Measurements from ENCODE around the gene ARHGAP15.

- TF ChIP-seq POLR2A (IDR thresholded peaks at IDR 0.05): no peak
- TF ChIP-seq, protein P1, sequence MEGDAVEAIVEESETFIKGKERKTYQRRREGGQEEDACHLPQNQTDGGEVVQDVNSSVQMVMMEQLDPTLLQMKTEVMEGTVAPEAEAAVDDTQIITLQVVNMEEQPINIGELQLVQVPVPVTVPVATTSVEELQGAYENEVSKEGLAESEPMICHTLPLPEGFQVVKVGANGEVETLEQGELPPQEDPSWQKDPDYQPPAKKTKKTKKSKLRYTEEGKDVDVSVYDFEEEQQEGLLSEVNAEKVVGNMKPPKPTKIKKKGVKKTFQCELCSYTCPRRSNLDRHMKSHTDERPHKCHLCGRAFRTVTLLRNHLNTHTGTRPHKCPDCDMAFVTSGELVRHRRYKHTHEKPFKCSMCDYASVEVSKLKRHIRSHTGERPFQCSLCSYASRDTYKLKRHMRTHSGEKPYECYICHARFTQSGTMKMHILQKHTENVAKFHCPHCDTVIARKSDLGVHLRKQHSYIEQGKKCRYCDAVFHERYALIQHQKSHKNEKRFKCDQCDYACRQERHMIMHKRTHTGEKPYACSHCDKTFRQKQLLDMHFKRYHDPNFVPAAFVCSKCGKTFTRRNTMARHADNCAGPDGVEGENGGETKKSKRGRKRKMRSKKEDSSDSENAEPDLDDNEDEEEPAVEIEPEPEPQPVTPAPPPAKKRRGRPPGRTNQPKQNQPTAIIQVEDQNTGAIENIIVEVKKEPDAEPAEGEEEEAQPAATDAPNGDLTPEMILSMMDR (IDR thresholded peaks at IDR 0.05): no peak
Measured at GRCh38 chr2:143522699-143523098, 393.5 kb downstream of the ARHGAP15 start.
